GM21723 (cell line): ENCODE data around the gene ARFGAP1.
"Not testable (repeated sequence)": the region's sequence is repeated elsewhere in the genome, so short reads cannot be mapped to it uniquely, and the experiment has no call there.

Source experiments
- ATAC-seq: cut with Tn5 transposase; IDR thresholded peaks from one replicate; pipeline ENCODE4 v1.9.1; 2021; ENCODE audit warnings: mild to moderate bottlenecking, moderate library complexity; ENCODE audit not compliant: unreplicated experiment

ARFGAP1 gene

GRCh38 chr20:63330084-63330760, 57.6 kb downstream of the ARFGAP1 start:
- ATAC-seq = no peak

GRCh38 chr20:63330940-63331339, 58.3 kb downstream of the ARFGAP1 start:
- ATAC-seq = no peak

GRCh38 chr20:63331741-63332400, 59.3 kb downstream of the ARFGAP1 start:
- ATAC-seq = no peak

GRCh38 chr20:63332488-63333240, 60.1 kb downstream of the ARFGAP1 start:
- ATAC-seq = no peak

GRCh38 chr20:63333241-63333836, 60.7 kb downstream of the ARFGAP1 start:
- no peak for ATAC-seq

GRCh38 chr20:63334356-63334755, 61.7 kb downstream of the ARFGAP1 start:
- no peak for ATAC-seq

GRCh38 chr20:63335060-63335459, 62.4 kb downstream of the ARFGAP1 start:
- not testable (repeated sequence) for ATAC-seq

GRCh38 chr20:63335711-63336110, 63.1 kb downstream of the ARFGAP1 start:
- no peak for ATAC-seq

GRCh38 chr20:63336232-63336752, 63.7 kb downstream of the ARFGAP1 start:
- ATAC-seq = no peak

GRCh38 chr20:63337786-63338420, 65.3 kb downstream of the ARFGAP1 start:
- ATAC-seq = no peak
